ENCODE results near the gene EFNA2. TPM values are rescaled to one million over a fixed set of nuclear protein-coding genes. Genes with fewer than 3 reads are reported as not detected.

The EFNA2 gene
- polyA plus RNA-seq, 2 of the 4 experiments (the other 2 are of a cell fraction): 0.16 to 1.3 TPM

DNA sequence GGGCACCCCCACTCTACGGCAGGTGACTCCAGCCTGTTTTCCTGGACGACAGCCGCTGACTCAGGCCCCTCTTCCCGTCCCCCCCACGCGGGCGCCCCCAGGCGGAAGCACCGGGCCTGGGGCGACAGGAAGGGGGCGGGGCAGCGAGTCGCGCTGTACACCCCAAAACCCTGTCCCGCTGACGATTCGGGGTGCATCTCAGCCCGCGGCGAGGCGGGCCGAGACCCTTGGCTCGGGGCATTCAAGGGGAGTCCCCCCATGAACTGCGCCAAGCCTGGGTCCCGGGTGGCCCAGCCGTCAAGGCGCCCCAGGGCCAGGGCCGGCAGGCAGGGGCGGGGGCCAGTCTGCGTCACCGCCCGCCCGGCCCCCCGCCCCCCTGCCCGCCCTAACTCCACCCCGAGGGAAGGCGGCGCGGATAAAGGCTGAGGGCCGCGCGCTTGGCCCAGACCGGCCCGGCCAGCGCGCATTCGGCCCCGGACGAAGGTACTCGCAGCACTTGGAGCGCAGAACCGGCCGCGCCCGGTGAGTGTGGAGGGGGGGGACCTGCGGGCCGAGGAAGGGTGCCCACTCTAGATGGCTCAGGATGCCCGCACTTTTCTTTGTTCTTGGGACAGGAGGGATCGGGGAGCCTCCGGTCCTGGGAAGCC is 37.4 kb upstream of the EFNA2 start, which contains the start of gene MIDN (continued):
- TF ChIP-seq, protein P1, sequence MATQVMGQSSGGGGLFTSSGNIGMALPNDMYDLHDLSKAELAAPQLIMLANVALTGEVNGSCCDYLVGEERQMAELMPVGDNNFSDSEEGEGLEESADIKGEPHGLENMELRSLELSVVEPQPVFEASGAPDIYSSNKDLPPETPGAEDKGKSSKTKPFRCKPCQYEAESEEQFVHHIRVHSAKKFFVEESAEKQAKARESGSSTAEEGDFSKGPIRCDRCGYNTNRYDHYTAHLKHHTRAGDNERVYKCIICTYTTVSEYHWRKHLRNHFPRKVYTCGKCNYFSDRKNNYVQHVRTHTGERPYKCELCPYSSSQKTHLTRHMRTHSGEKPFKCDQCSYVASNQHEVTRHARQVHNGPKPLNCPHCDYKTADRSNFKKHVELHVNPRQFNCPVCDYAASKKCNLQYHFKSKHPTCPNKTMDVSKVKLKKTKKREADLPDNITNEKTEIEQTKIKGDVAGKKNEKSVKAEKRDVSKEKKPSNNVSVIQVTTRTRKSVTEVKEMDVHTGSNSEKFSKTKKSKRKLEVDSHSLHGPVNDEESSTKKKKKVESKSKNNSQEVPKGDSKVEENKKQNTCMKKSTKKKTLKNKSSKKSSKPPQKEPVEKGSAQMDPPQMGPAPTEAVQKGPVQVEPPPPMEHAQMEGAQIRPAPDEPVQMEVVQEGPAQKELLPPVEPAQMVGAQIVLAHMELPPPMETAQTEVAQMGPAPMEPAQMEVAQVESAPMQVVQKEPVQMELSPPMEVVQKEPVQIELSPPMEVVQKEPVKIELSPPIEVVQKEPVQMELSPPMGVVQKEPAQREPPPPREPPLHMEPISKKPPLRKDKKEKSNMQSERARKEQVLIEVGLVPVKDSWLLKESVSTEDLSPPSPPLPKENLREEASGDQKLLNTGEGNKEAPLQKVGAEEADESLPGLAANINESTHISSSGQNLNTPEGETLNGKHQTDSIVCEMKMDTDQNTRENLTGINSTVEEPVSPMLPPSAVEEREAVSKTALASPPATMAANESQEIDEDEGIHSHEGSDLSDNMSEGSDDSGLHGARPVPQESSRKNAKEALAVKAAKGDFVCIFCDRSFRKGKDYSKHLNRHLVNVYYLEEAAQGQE (IDR thresholded peaks at IDR 0.05): no peak
- TF ChIP-seq HOXB13 (CRISPR knock-in tag; IDR thresholded peaks at IDR 0.05; ENCODE audit: low read depth) (no peak), TP53 (CRISPR knock-in tag; IDR thresholded peaks at IDR 0.05) (no peak), MYC (IDR thresholded peaks at IDR 0.05; ENCODE audit: borderline replicate concordance, low read length) (no peak), POLR2A (IDR thresholded peaks at IDR 0.05; ENCODE audit: low read length) (peak; percentile 93), NFE2L2 (conservative IDR thresholded peaks at IDR 0.05; ENCODE audit: low read length) (no peak), CBX2 (IDR thresholded peaks at IDR 0.05; ENCODE audit: borderline replicate concordance, low read depth) (no peak), PHF8 (IDR thresholded peaks at IDR 0.05; ENCODE audit: borderline replicate concordance, low read depth) (peak; percentile 92), EHF (CRISPR knock-in tag; IDR thresholded peaks at IDR 0.05) (no peak; the same call in 1 of the 2 replicates), CHD4 (IDR thresholded peaks at IDR 0.05; ENCODE audit: borderline replicate concordance) (no peak), CEBPB (IDR thresholded peaks at IDR 0.05) (no peak), BHLHE40 (IDR thresholded peaks at IDR 0.05; ENCODE audit: low read depth, low read length) (no peak), MAFK (IDR thresholded peaks at IDR 0.05; ENCODE audit: partially characterized antibody) (peak; percentile 27), RNF2 (IDR thresholded peaks at IDR 0.05; ENCODE audit: borderline replicate concordance, low read depth) (no peak), FOSB (CRISPR knock-in tag; IDR thresholded peaks at IDR 0.05) (no peak), POLR2AphosphoS2 (conservative IDR thresholded peaks at IDR 0.05; ENCODE audit: low read length) (no peak)
- TF ChIP-seq, protein P2, sequence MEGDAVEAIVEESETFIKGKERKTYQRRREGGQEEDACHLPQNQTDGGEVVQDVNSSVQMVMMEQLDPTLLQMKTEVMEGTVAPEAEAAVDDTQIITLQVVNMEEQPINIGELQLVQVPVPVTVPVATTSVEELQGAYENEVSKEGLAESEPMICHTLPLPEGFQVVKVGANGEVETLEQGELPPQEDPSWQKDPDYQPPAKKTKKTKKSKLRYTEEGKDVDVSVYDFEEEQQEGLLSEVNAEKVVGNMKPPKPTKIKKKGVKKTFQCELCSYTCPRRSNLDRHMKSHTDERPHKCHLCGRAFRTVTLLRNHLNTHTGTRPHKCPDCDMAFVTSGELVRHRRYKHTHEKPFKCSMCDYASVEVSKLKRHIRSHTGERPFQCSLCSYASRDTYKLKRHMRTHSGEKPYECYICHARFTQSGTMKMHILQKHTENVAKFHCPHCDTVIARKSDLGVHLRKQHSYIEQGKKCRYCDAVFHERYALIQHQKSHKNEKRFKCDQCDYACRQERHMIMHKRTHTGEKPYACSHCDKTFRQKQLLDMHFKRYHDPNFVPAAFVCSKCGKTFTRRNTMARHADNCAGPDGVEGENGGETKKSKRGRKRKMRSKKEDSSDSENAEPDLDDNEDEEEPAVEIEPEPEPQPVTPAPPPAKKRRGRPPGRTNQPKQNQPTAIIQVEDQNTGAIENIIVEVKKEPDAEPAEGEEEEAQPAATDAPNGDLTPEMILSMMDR (IDR thresholded peaks at IDR 0.05): peak; percentile 35; the same call in 1 of the 3 replicates
- TF ChIP-seq, protein P3, sequence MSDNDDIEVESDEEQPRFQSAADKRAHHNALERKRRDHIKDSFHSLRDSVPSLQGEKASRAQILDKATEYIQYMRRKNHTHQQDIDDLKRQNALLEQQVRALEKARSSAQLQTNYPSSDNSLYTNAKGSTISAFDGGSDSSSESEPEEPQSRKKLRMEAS (IDR thresholded peaks at IDR 0.05): peak; percentile 40; the same call in 1 of the 2 replicates
- TF ChIP-seq, protein P4, sequence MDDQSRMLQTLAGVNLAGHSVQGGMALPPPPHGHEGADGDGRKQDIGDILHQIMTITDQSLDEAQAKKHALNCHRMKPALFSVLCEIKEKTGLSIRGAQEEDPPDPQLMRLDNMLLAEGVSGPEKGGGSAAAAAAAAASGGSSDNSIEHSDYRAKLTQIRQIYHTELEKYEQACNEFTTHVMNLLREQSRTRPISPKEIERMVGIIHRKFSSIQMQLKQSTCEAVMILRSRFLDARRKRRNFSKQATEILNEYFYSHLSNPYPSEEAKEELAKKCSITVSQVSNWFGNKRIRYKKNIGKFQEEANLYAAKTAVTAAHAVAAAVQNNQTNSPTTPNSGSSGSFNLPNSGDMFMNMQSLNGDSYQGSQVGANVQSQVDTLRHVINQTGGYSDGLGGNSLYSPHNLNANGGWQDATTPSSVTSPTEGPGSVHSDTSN (IDR thresholded peaks at IDR 0.05): no peak
- TF ChIP-seq, protein P5, sequence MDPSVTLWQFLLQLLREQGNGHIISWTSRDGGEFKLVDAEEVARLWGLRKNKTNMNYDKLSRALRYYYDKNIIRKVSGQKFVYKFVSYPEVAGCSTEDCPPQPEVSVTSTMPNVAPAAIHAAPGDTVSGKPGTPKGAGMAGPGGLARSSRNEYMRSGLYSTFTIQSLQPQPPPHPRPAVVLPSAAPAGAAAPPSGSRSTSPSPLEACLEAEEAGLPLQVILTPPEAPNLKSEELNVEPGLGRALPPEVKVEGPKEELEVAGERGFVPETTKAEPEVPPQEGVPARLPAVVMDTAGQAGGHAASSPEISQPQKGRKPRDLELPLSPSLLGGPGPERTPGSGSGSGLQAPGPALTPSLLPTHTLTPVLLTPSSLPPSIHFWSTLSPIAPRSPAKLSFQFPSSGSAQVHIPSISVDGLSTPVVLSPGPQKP (IDR thresholded peaks at IDR 0.05; ENCODE audit: low read depth, low read length): no peak
- TF ChIP-seq, protein P6, sequence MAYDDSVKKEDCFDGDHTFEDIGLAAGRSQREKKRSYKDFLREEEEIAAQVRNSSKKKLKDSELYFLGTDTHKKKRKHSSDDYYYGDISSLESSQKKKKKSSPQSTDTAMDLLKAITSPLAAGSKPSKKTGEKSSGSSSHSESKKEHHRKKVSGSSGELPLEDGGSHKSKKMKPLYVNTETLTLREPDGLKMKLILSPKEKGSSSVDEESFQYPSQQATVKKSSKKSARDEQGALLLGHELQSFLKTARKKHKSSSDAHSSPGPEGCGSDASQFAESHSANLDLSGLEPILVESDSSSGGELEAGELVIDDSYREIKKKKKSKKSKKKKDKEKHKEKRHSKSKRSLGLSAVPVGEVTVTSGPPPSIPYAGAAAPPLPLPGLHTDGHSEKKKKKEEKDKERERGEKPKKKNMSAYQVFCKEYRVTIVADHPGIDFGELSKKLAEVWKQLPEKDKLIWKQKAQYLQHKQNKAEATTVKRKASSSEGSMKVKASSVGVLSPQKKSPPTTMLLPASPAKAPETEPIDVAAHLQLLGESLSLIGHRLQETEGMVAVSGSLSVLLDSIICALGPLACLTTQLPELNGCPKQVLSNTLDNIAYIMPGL (CRISPR knock-in tag; IDR thresholded peaks at IDR 0.05; ENCODE audit: borderline replicate concordance): no peak
- TF ChIP-seq, protein P7, sequence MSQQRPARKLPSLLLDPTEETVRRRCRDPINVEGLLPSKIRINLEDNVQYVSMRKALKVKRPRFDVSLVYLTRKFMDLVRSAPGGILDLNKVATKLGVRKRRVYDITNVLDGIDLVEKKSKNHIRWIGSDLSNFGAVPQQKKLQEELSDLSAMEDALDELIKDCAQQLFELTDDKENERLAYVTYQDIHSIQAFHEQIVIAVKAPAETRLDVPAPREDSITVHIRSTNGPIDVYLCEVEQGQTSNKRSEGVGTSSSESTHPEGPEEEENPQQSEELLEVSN (IDR thresholded peaks at IDR 0.05; ENCODE audit: borderline replicate concordance, low read depth): no peak

All from A549 (cell line).